ENCODE data around the gene CCDC190.
"Not testable (repeated sequence)": the region's sequence is repeated elsewhere in the genome, so short reads cannot be mapped to it uniquely, and the experiment has no call there.

The CCDC190 gene

GRCh38 chr1:162840250-162840839 is 20.6 kb downstream of the CCDC190 start:
- Histone ChIP-seq H3K9ac (ENCODE audit: low read length in 5 of 5) (no peak overlapping the region), H3K27me3 (ENCODE audit: control insufficient read depth in 5 of 5, insufficient read depth in 4 of 5, low read length in 5 of 5) (no peaks in the 10 kb centered on the region), H3K9me3 (ENCODE audit: control insufficient read depth in 5 of 5, low read length in 5 of 5) (peaks cover 6 to 13% (median 13%) of the 10 kb centered on the region in 5 donors), H3K4me1 (ENCODE audit: control insufficient read depth in 5 of 5, insufficient read depth in 5 of 5, low read length in 5 of 5) (no peaks in the 10 kb centered on the region), H3K4me3 (ENCODE audit: low read depth in 1 of 5, low read length in 5 of 5) (no peak overlapping the region), H3K27ac (ENCODE audit: low read depth, low read length) (no peak overlapping the region), H3K36me3 (ENCODE audit: control insufficient read depth in 5 of 5, insufficient read depth in 5 of 5, low read length in 5 of 5) (no peaks in the 10 kb centered on the region)

GRCh38 chr1:162838863-162839262 is 22.1 kb downstream of the CCDC190 start:
- Histone ChIP-seq H3K27me3 (ENCODE audit: control insufficient read depth in 5 of 5, insufficient read depth in 4 of 5, low read length in 5 of 5) (no peaks in the 10 kb centered on the region), H3K4me1 (ENCODE audit: control insufficient read depth in 5 of 5, insufficient read depth in 5 of 5, low read length in 5 of 5) (no peaks in the 10 kb centered on the region), H3K9ac (ENCODE audit: low read length in 5 of 5) (no peak overlapping the region), H3K27ac (ENCODE audit: low read depth, low read length) (no peak overlapping the region), H3K4me3 (ENCODE audit: low read depth in 1 of 5, low read length in 5 of 5) (no peak overlapping the region), H3K9me3 (ENCODE audit: control insufficient read depth in 5 of 5, low read length in 5 of 5) (peaks cover 6 to 13% (median 13%) of the 10 kb centered on the region in 5 donors), H3K36me3 (ENCODE audit: control insufficient read depth in 5 of 5, insufficient read depth in 5 of 5, low read length in 5 of 5) (no peaks in the 10 kb centered on the region)

- Histone ChIP-seq H3K27ac (ENCODE audit: low read depth, low read length) (no peak overlapping the region), H3K4me3 (ENCODE audit: low read depth in 1 of 5, low read length in 5 of 5) (no peak overlapping the region), H3K9ac (ENCODE audit: low read length in 5 of 5) (no peak overlapping the region), H3K4me1 (ENCODE audit: control insufficient read depth in 5 of 5, insufficient read depth in 5 of 5, low read length in 5 of 5) (no peaks in the 10 kb centered on the region), H3K36me3 (ENCODE audit: control insufficient read depth in 5 of 5, insufficient read depth in 5 of 5, low read length in 5 of 5) (no peaks in the 10 kb centered on the region), H3K27me3 (ENCODE audit: control insufficient read depth in 5 of 5, insufficient read depth in 4 of 5, low read length in 5 of 5) (no peaks in the 10 kb centered on the region), H3K9me3 (ENCODE audit: control insufficient read depth in 5 of 5, low read length in 5 of 5) (peaks cover 6 to 13% (median 13%) of the 10 kb centered on the region in 5 donors)
Observed at GRCh38 chr1:162835157-162835899, 25.6 kb downstream of the CCDC190 start.

- Histone ChIP-seq H3K9ac (ENCODE audit: low read length in 5 of 5) (no peak overlapping the region), H3K4me1 (ENCODE audit: control insufficient read depth in 5 of 5, insufficient read depth in 5 of 5, low read length in 5 of 5) (no peaks in the 10 kb centered on the region), H3K9me3 (ENCODE audit: control insufficient read depth in 5 of 5, low read length in 5 of 5) (no peaks in the 10 kb centered on the region), H3K4me3 (ENCODE audit: low read depth in 1 of 5, low read length in 5 of 5) (no peak overlapping the region), H3K27me3 (ENCODE audit: control insufficient read depth in 5 of 5, insufficient read depth in 4 of 5, low read length in 5 of 5) (no peaks in the 10 kb centered on the region), H3K27ac (ENCODE audit: low read depth, low read length) (no peak overlapping the region), H3K36me3 (ENCODE audit: control insufficient read depth in 5 of 5, insufficient read depth in 5 of 5, low read length in 5 of 5) (no peaks in the 10 kb centered on the region)
Observed at GRCh38 chr1:162832470-162832869, 28.5 kb downstream of the CCDC190 start.

DNA sequence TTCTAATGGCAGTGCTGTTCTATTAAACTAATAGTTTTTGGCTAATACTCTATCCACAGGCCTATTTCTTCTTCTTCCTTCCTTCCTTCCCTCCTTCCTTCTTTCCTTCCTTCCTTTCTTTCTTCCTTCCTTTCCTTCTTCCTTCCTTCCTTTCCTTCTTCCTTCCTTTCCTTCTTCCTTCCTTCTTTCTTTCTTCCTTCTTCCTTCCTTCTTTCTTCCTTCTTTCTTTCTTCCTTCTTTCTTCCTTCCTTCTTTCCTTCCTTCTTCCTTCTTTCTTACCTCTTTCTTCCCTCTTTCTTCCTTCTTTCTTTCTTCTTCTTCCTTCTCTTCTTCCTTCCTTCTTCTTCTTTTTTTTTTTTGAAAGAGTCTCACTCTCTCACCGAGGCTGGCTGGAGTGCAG is 31.7 kb downstream of the CCDC190 start:
- H3K36me3 ChIP-seq (ENCODE audit: control insufficient read depth in 5 of 5, insufficient read depth in 5 of 5, low read length in 5 of 5), result no peaks in the 10 kb centered on the region
- peaks cover 0 to 5% (median 0%) of the 10 kb centered on the region in 5 donors for H3K27me3 ChIP-seq (ENCODE audit: control insufficient read depth in 5 of 5, insufficient read depth in 4 of 5, low read length in 5 of 5)
- H3K4me3 ChIP-seq (ENCODE audit: low read depth in 1 of 5, low read length in 5 of 5), result no peak overlapping the region
- no peaks in the 10 kb centered on the region for H3K9me3 ChIP-seq (ENCODE audit: control insufficient read depth in 5 of 5, low read length in 5 of 5)
- H3K27ac ChIP-seq (ENCODE audit: low read depth, low read length), result no peak overlapping the region
- H3K4me1 ChIP-seq (ENCODE audit: control insufficient read depth in 5 of 5, insufficient read depth in 5 of 5, low read length in 5 of 5), result no peaks in the 10 kb centered on the region
- no peak overlapping the region for H3K9ac ChIP-seq (ENCODE audit: low read length in 5 of 5)

DNA sequence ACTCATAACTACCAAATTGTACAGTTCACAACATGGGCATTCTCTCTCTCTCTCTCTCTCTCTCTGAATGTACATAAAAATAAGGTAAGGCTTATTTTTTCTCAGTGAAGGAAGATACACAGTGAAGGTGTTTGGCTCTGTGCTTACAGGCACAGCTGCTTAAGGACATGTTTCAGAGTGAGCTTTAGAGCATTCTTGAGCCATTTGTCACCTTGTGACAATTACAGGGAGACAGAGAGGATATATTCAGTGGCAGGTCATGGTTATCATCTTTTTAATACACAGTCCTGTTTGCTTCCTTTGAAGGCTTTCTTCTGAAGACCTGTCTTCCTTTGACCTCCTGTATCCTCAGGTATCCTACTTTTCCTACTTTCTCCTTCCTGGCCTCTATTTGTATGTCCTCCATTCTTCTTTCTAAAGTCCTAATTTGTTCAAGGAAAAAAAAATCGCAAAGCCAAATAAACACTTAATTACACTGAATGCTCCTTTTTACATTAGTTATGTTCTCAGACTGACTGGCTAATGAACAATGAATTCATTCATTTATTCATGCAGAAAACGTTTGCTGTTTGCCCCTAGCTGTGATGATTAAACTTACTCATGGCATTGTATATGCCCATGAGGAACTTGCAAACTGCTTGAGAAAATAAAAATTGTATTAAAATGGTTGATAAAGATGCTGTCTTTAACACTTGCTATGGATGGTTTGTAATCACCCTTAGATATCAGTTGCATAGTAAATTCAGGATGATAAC is 37.0 kb downstream of the CCDC190 start:
- no peaks in the 10 kb centered on the region for H3K36me3 ChIP-seq (ENCODE audit: control insufficient read depth in 5 of 5, insufficient read depth in 5 of 5, low read length in 5 of 5)
- peaks cover 4 to 17% (median 8%) of the 10 kb centered on the region in 5 donors for H3K27me3 ChIP-seq (ENCODE audit: control insufficient read depth in 5 of 5, insufficient read depth in 4 of 5, low read length in 5 of 5)

DNA sequence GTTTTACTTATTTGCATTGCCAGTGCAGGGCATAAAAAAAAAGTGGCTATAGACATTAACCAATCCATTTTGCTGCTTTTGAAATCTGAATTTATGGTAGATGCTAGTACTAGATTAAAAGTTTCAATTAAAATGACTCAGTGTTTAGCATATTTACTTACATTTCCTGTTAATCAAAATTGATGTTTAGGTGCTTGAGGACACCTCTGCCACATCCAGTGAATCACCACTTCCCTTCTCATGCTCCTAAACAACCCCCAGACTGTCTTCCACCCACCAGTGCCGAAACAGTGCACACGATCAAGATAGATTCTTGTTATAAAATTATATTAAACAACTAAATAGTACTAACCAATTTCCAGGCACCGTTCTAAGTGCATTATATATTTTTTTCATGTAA is 37.7 kb downstream of the CCDC190 start:
- H3K4me1 ChIP-seq (ENCODE audit: control insufficient read depth in 5 of 5, insufficient read depth in 5 of 5, low read length in 5 of 5), result peaks cover 3 to 9% (median 9%) of the 10 kb centered on the region in 5 donors
- H3K9ac ChIP-seq (ENCODE audit: low read length in 5 of 5), result no peak overlapping the region
- H3K27me3 ChIP-seq (ENCODE audit: control insufficient read depth in 5 of 5, insufficient read depth in 4 of 5, low read length in 5 of 5), result peaks cover 4 to 17% (median 8%) of the 10 kb centered on the region in 5 donors
- H3K9me3 ChIP-seq (ENCODE audit: control insufficient read depth in 5 of 5, low read length in 5 of 5), result no peaks in the 10 kb centered on the region
- no peak overlapping the region for H3K4me3 ChIP-seq (ENCODE audit: low read depth in 1 of 5, low read length in 5 of 5)
- no peak overlapping the region for H3K27ac ChIP-seq (ENCODE audit: low read depth, low read length)
- no peaks in the 10 kb centered on the region for H3K36me3 ChIP-seq (ENCODE audit: control insufficient read depth in 5 of 5, insufficient read depth in 5 of 5, low read length in 5 of 5)

More for the DNA sequence above, 37.0 kb downstream of the CCDC190 start:
- Histone ChIP-seq H3K9ac (ENCODE audit: low read length in 5 of 5) (no peak overlapping the region), H3K27ac (ENCODE audit: low read depth, low read length) (no peak overlapping the region), H3K9me3 (ENCODE audit: control insufficient read depth in 5 of 5, low read length in 5 of 5) (no peaks in the 10 kb centered on the region), H3K4me3 (ENCODE audit: low read depth in 1 of 5, low read length in 5 of 5) (no peak overlapping the region), H3K4me1 (ENCODE audit: control insufficient read depth in 5 of 5, insufficient read depth in 5 of 5, low read length in 5 of 5) (peaks cover 3 to 9% (median 9%) of the 10 kb centered on the region in 5 donors)

DNA sequence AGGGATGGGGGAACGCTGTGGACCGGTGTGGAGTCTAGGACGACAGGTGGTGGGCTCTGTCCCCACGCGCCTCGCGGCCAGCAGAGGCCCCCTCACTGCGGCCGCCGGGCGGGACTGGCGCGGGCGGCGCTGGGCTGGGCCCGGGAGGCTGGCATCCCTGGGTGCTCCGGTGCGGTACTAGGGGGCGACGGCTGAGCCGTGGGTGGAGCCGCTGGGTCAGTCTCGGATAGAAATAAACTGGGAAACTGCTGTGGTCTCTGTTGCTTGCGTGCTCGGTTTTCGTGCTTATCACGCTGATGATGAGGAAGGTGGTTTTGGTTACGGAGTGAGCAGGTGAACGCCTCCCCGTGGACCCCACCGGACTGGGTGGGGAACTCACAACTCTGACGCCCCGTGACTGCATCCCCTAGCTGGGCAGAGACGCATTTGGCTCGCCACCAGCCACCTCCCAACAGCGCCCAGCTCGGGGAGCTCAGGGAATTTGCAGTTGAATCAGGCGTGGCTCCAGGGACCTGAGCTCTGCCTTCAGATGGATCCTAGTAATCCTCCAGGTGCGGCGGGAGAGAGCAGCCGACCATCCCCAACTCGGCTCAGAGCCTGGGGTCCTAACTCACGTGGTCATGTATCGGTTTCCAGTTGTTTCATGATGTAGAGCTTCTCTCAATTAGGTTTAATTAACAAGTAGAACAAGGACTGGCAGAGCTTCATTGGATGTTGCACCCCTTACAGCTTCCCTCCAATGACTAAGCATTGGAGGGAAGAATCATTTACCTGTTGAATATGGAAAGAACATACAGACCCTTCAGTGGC is 38.4 kb downstream of the CCDC190 start:
- H3K27ac ChIP-seq (ENCODE audit: low read depth, low read length), result no peak overlapping the region
- peaks cover 3 to 9% (median 9%) of the 10 kb centered on the region in 5 donors for H3K4me1 ChIP-seq (ENCODE audit: control insufficient read depth in 5 of 5, insufficient read depth in 5 of 5, low read length in 5 of 5)
- no peaks in the 10 kb centered on the region for H3K36me3 ChIP-seq (ENCODE audit: control insufficient read depth in 5 of 5, insufficient read depth in 5 of 5, low read length in 5 of 5)
- H3K4me3 ChIP-seq (ENCODE audit: low read depth in 1 of 5, low read length in 5 of 5), result peak overlapping the region in 4 of 5 donors; percentile 28 to 59 (median 45)
- H3K9me3 ChIP-seq (ENCODE audit: control insufficient read depth in 5 of 5, low read length in 5 of 5), result no peaks in the 10 kb centered on the region
- H3K27me3 ChIP-seq (ENCODE audit: control insufficient read depth in 5 of 5, insufficient read depth in 4 of 5, low read length in 5 of 5), result peaks cover 4 to 17% (median 8%) of the 10 kb centered on the region in 5 donors
- H3K9ac ChIP-seq (ENCODE audit: low read length in 5 of 5), result peak overlapping the region in 1 of 5 donors; percentile 47

- not testable (repeated sequence) for H3K36me3 ChIP-seq (ENCODE audit: control insufficient read depth in 5 of 5, insufficient read depth in 5 of 5, low read length in 5 of 5); H3K27ac ChIP-seq (ENCODE audit: low read depth, low read length); H3K9me3 ChIP-seq (ENCODE audit: control insufficient read depth in 5 of 5, low read length in 5 of 5); H3K9ac ChIP-seq (ENCODE audit: low read length in 5 of 5); H3K4me3 ChIP-seq (ENCODE audit: low read depth in 1 of 5, low read length in 5 of 5); H3K4me1 ChIP-seq (ENCODE audit: control insufficient read depth in 5 of 5, insufficient read depth in 5 of 5, low read length in 5 of 5)
- peaks cover 1 to 12% (median 8%) of the 10 kb centered on the region in 5 donors for H3K27me3 ChIP-seq (ENCODE audit: control insufficient read depth in 5 of 5, insufficient read depth in 4 of 5, low read length in 5 of 5)
Observed at GRCh38 chr1:162818666-162819065, 42.3 kb downstream of the CCDC190 start.
